Prostate gland (tissue), 2 donors: ENCODE data around the gene NRXN3. TPM values are rescaled to one million over a fixed set of nuclear protein-coding genes. Genes with fewer than 3 reads are reported as not detected.

ENCODE experiments used
- DNase-seq: peaks from one replicate; pipeline ENCODE4 v3.0.0-alpha.2; 2019; ENCODE audit warnings: low spot score
- H3K27ac ChIP-seq, 2 donors: fragments of 200-600 bp; sonication (generic); 2 replicates each; pipeline ENCODE4 v1.5.1; 2017 to 2019
- H3K27me3 ChIP-seq: fragments of 200-600 bp; sonication (generic); replicated peaks from 2 replicates; pipeline ENCODE4 v1.5.1; 2019; ENCODE audit not compliant: insufficient read depth
- H3K36me3 ChIP-seq, 2 donors: fragments of 200-600 bp; sonication (generic); 1 replicate in 1 of 2; 2 replicates in 1 of 2; pipeline versions ENCODE4 v1.5.1 to v1.8.1; 2017 to 2019
- H3K4me1 ChIP-seq: fragments of 200-600 bp; sonication (generic); replicated peaks from 2 replicates; pipeline ENCODE4 v1.5.1; 2019
- H3K4me3 ChIP-seq, 2 donors: fragments of 200-600 bp; sonication (generic); 2 replicates each; pipeline ENCODE4 v1.5.1; 2017 to 2019
- H3K9me3 ChIP-seq: fragments of 200-600 bp; sonication (generic); 2 replicates; pipeline ENCODE4 v1.5.1; 2017
- CTCF ChIP-seq, 4 experiments: fragments of 200-600 bp in 2 of 4; fragments of 450-650 bp in 2 of 4; sonication (generic) in 2 of 4; IDR thresholded peaks; 1 replicate in 3 of 4; 2 replicates in 1 of 4; pipeline ENCODE4 v1.5.1; 2016 to 2019; ENCODE audit warnings: antibody characterized with exemption in 4 of 4, mild to moderate bottlenecking in 2 of 4, moderate library complexity in 2 of 4
- POLR2A ChIP-seq: fragments of 450-650 bp; IDR thresholded peaks from one replicate; pipeline ENCODE4 v1.6.1; 2016; ENCODE audit warnings: antibody characterized with exemption, mild to moderate bottlenecking
- POLR2AphosphoS5 ChIP-seq: sonication (generic); formaldehyde crosslinking; IDR thresholded peaks from one replicate; pipeline ENCODE4 v1.6.1; 2017; ENCODE audit warnings: antibody characterized with exemption
- WGBS: methylation state at CpG from one replicate; pipeline ENCODE4 v1.1.5; 2018; 5-methylcytosine and 5-hydroxymethylcytosine counted together
- intact Hi-C: fragments of 100-400 bp; cut with DNase I; formaldehyde crosslinking; loops from one replicate; pipeline ENCODE4 v1.14.2; 2022
- total RNA-seq, 2 donors: library from RNA; depleted of rRNA; stranded (reverse); fragments of >200 nt; gene quantifications; one replicate each; pipeline ENCODE4 v1.1.0, GENCODE V29; 2016

Gene NRXN3
- total RNA-seq, 2 donors from 2014 or later, result 6.6 to 8.2 TPM

- Histone ChIP-seq H3K4me1 (no peaks in the 10 kb centered on the region), H3K36me3 (no peaks in the 10 kb centered on the region), H3K4me3 (no peak overlapping the region), H3K9me3 (no peaks in the 10 kb centered on the region), H3K27ac (no peak overlapping the region), H3K27me3 (no peaks in the 10 kb centered on the region)
- 91% methylated on average over 1 of the region's 1 CpG for WGBS
- TF ChIP-seq POLR2AphosphoS5 (no peak), POLR2A (no peak), CTCF (IDR thresholded peaks at IDR 0.05) (no peak)
- no peak for DNase-seq
- intact Hi-C loops, result no loop called here
These were observed 612.4 kb downstream of the NRXN3 start for GRCh38 chr14:78782551-78782950.

- Histone ChIP-seq H3K27me3 (no peaks in the 10 kb centered on the region), H3K9me3 (no peaks in the 10 kb centered on the region), H3K4me1 (no peaks in the 10 kb centered on the region), H3K4me3 (no peak overlapping the region), H3K36me3 (no peaks in the 10 kb centered on the region), H3K27ac (no peak overlapping the region)
- peak; percentile 21 for DNase-seq
- 10% methylated on average over 4 of the region's 4 CpGs for WGBS
- intact Hi-C loops, result no loop called here
- no peak for TF ChIP-seq CTCF (IDR thresholded peaks at IDR 0.05)
- no peak for TF ChIP-seq POLR2A
- peak; percentile 73 for TF ChIP-seq POLR2AphosphoS5
These were observed 615.1 kb downstream of the NRXN3 start for GRCh38 chr14:78785265-78785664.

- Histone ChIP-seq H3K9me3 (no peaks in the 10 kb centered on the region), H3K4me1 (no peaks in the 10 kb centered on the region), H3K36me3 (no peaks in the 10 kb centered on the region), H3K27ac (no peak overlapping the region), H3K27me3 (no peaks in the 10 kb centered on the region), H3K4me3 (no peak overlapping the region)
- DNase-seq, result no peak
- WGBS, result 61% methylated on average over 2 of the region's 2 CpGs
- no peak for TF ChIP-seq CTCF (IDR thresholded peaks at IDR 0.05)
- TF ChIP-seq POLR2A, result no peak
- peak; percentile 16 for TF ChIP-seq POLR2AphosphoS5
- intact Hi-C loops, result no loop called here
These were observed 618.5 kb downstream of the NRXN3 start for GRCh38 chr14:78788467-78789360.

GRCh38 chr14:78790271-78790670 is 620.1 kb downstream of the NRXN3 start:
- Histone ChIP-seq H3K9me3 (no peaks in the 10 kb centered on the region), H3K27me3 (no peaks in the 10 kb centered on the region), H3K27ac (no peak overlapping the region), H3K36me3 (no peaks in the 10 kb centered on the region), H3K4me1 (no peaks in the 10 kb centered on the region), H3K4me3 (no peak overlapping the region)
- no peak for DNase-seq
- no peak for TF ChIP-seq CTCF (IDR thresholded peaks at IDR 0.05)
- no peak for TF ChIP-seq POLR2A
- no peak for TF ChIP-seq POLR2AphosphoS5
- intact Hi-C loops, result no loop called here
- WGBS, result 23% methylated on average over 2 of the region's 2 CpGs

GRCh38 chr14:78798757-78799156 is 628.6 kb downstream of the NRXN3 start:
- TF ChIP-seq POLR2AphosphoS5 (no peak), CTCF (IDR thresholded peaks at IDR 0.05) (no peak), POLR2A (no peak)
- WGBS, result 61% methylated on average over 5 of the region's 5 CpGs
- peaks cover 3% of the 10 kb centered on the region for H3K27me3 ChIP-seq
- intact Hi-C loops, result no loop called here
- H3K36me3 ChIP-seq, result no peaks in the 10 kb centered on the region
- H3K9me3 ChIP-seq, result no peaks in the 10 kb centered on the region
- H3K27ac ChIP-seq, result no peak overlapping the region
- no peaks in the 10 kb centered on the region for H3K4me1 ChIP-seq
- H3K4me3 ChIP-seq, result no peak overlapping the region
- DNase-seq, result no peak
